Hepatocyte (in vitro differentiated cells): ENCODE measurements around the gene TMEM169.

Experiments
- CTCF ChIP-seq: fragments of 200-600 bp; sonication (generic); IDR thresholded peaks from 2 replicates; pipeline ENCODE4 v1.5.1; 2016; ENCODE audit warnings: antibody characterized with exemption, mild to moderate bottlenecking; ENCODE audit not compliant: poor library complexity
- EZH2 ChIP-seq: fragments of 200-600 bp; sonication (generic); IDR thresholded peaks from 2 replicates; pipeline ENCODE4 v1.6.1; 2016; ENCODE audit warnings: antibody characterized with exemption, mild to moderate bottlenecking, borderline replicate concordance

GRCh38 chr2:216033403-216033802, 48.3 kb upstream of the TMEM169 start:
- TF ChIP-seq EZH2, result no peak
- TF ChIP-seq CTCF, result no peak
